COLO668 (cell line): Measurements from ENCODE around the gene LGALS1.
A peak's percentile ranks its signal among the peaks of the same experiment; 100 is the strongest.
"Not testable (repeated sequence)": the region's sequence is repeated elsewhere in the genome, so short reads cannot be mapped to it uniquely, and the experiment has no call there.

Experiments used
- DNase-seq: peaks from one replicate; lab custom pipeline; 2025; ENCODE audit not compliant: unreplicated experiment; lab: John Stamatoyannopoulos, UW

The LGALS1 gene

GRCh38 chr22:37639070-37639760, 36.2 kb upstream of the LGALS1 start, which contains the start of gene SH3BP1:
SH3BP1 (plus strand) TSS chr22:37639669; CDS start chr22:37639788, 119 bp downstream.
- peak; percentile 66 for DNase-seq

GRCh38 chr22:37639771-37640590, 35.5 kb upstream of the LGALS1 start:
- DNase-seq: no peak

- DNase-seq: no peak
Measured at GRCh38 chr22:37640591-37641560, 34.6 kb upstream of the LGALS1 start.

GRCh38 chr22:37641561-37641949, 33.9 kb upstream of the LGALS1 start:
- no peak for DNase-seq

GRCh38 chr22:37643225-37643847, 32.1 kb upstream of the LGALS1 start:
- DNase-seq: peak; percentile 82

- no peak for DNase-seq
Measured at GRCh38 chr22:37647317-37647716, 28.1 kb upstream of the LGALS1 start.

- no peak for DNase-seq
Measured at GRCh38 chr22:37647928-37648327, 27.5 kb upstream of the LGALS1 start.

GRCh38 chr22:37650463-37651136, 24.8 kb upstream of the LGALS1 start:
- no peak for DNase-seq

- DNase-seq: no peak
Measured at GRCh38 chr22:37654563-37655251, 20.7 kb upstream of the LGALS1 start.

- DNase-seq: no peak
Measured at GRCh38 chr22:37655252-37655563, 20.2 kb upstream of the LGALS1 start.

- not testable (repeated sequence) for DNase-seq
Measured at GRCh38 chr22:37656583-37656982, 18.9 kb upstream of the LGALS1 start.

GRCh38 chr22:37657590-37658132, 17.8 kb upstream of the LGALS1 start:
- DNase-seq: no peak

- DNase-seq: peak; percentile 98
Measured at GRCh38 chr22:37658133-37659065, 17.0 kb upstream of the LGALS1 start, which contains the start of gene PDXP. PDXP (plus strand) TSS chr22:37658723; CDS start chr22:37658783, 60 bp downstream.

- DNase-seq: peak; percentile 73
Measured at GRCh38 chr22:37659066-37659896, 16.2 kb upstream of the LGALS1 start.

GRCh38 chr22:37659897-37660708, 15.3 kb upstream of the LGALS1 start:
- no peak for DNase-seq

- DNase-seq: no peak
Measured at GRCh38 chr22:37660709-37661045, 14.8 kb upstream of the LGALS1 start.
